ENCODE measurements around the gene CYB561. TPM values are rescaled to one million over a fixed set of nuclear protein-coding genes. Genes with fewer than 3 reads are reported as not detected.

CYB561 gene
- total and polyA plus RNA-seq, 10 of the 15 experiments (the other 5 are each of a cell fraction or from before 2014, with no cell fraction given), result 0.52 to 6.9 (median 2.5) TPM

DNA sequence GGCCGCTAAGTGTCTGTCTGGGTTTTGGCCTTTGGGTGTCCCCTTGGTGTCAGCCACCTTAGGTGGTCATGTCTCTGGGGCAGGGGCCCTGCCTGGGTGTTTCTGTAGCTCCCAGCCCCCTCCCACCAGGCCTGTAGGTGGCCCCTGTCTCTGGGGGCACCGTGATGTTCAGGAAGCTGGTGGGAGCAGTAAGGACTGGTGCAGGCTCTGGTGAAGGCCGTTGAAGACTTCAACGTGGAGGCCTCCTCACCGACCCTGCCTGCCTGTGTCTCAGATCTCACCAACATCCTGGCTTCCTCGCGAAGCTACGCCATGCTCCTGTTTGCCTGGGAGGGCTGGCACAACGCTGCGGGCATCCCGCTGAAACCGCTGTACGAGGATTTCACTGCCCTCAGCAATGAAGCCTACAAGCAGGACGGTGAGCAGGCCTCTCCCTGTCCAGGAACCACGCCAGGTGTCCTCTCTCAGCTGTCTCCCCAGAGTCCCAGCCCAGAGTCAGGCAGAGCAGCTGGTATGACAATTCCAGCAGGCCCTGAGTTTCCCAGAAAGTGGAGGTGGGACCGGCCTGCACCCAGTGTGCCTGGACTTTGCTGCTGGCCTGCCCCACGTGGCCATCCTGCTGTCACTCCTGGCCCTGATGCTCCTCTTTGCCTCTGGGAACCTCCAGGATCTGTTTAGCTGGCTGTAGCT is 33.5 kb upstream of the CYB561 start:
- FAIRE-seq (no peak), DNase-seq (ENCODE audit: low read depth, low spot score) (no peak), ATAC-seq (no peak)
- no peak overlapping the region for H3K4me3 ChIP-seq
- ChIA-PET CTCF (interaction anchor here (0.8 to 7.0 kb wide), 16 partner anchors 8 to 136 kb away, joined by 3 to 104 read pairs (median 8); partner anchors contain the start of gene CYB561), POLR2A (interaction anchor here (1.3 kb wide), 1 partner anchor 52 kb away, joined by 3 read pairs; no protein-coding TSS in a partner anchor), SMC1A (ENCODE audit: uncharacterized antibody, unreplicated experiment) (interaction anchor here (0.6 to 3.3 kb wide), 7 partner anchors 18 to 74 kb away, joined by 3 to 26 read pairs (median 4); partner anchors contain the start of gene CYB561), RAD21 (ENCODE audit: unreplicated experiment) (interaction anchor here (1.1 to 6.5 kb wide), 5 partner anchors 36 to 132 kb away, joined by 4 to 75 read pairs (median 10); no protein-coding TSS in a partner anchor)
- in situ Hi-C loops (cut with MboI), result loop anchor here (5.0 kb wide), 1 partner anchor 57 kb away; no protein-coding TSS in a partner anchor
- no peaks in the 10 kb centered on the region for H3K36me3 ChIP-seq (ENCODE audit: control insufficient read depth in 2 of 2, insufficient read depth in 2 of 2, low read length in 1 of 2)
- H3K4me1 ChIP-seq (ENCODE audit: control insufficient read depth, insufficient read depth, low read length), result peaks cover 5% of the 10 kb centered on the region
- BruUV-seq (replicated peaks), result no TSS peak
- H3K27ac ChIP-seq (ENCODE audit: control insufficient read depth, insufficient read depth), result no peak overlapping the region
- H3K4me2 ChIP-seq (ENCODE audit: control insufficient read depth, insufficient read depth), result no peak overlapping the region
- no peak for TF ChIP-seq STAT1 (conservative IDR thresholded peaks at IDR 0.05)
- TF ChIP-seq RFX5 (IDR thresholded peaks at IDR 0.05; ENCODE audit: low read depth, low read length), result no peak
- no peak for TF ChIP-seq HCFC1 (IDR thresholded peaks at IDR 0.05; ENCODE audit: low read length)
- TF ChIP-seq ZNF274 (IDR thresholded peaks at IDR 0.05; ENCODE audit: insufficient read depth, insufficient read length), result no peak
- TF ChIP-seq FOS (IDR thresholded peaks at IDR 0.05; ENCODE audit: borderline replicate concordance, extremely low read depth, insufficient read length), result no peak
- TF ChIP-seq NFXL1 (IDR thresholded peaks at IDR 0.05; ENCODE audit: borderline replicate concordance), result no peak
- TF ChIP-seq MEF2B (IDR thresholded peaks at IDR 0.05; ENCODE audit: partially characterized antibody, poor library complexity, severe bottlenecking), result no peak
- TF ChIP-seq PAX5 (IDR thresholded peaks at IDR 0.05; ENCODE audit: borderline replicate concordance, low read depth, low read length), result no peak
- no peak for TF ChIP-seq BACH1 (IDR thresholded peaks at IDR 0.05; ENCODE audit: borderline replicate concordance)
- TF ChIP-seq ZNF384 (IDR thresholded peaks at IDR 0.05; ENCODE audit: borderline replicate concordance, low read depth, low read length), result no peak
- no peak overlapping the region for H2AFZ ChIP-seq (ENCODE audit: control insufficient read depth, low read depth, low read length)
- WGBS (ENCODE audit: insufficient coverage, insufficient replicate concordance, low lambda C conversion rate, missing lambda C conversion rate), result 55% methylated on average over 17 of the region's 17 CpGs
- H3K9ac ChIP-seq (ENCODE audit: control insufficient read depth, insufficient read depth, low read length), result no peak overlapping the region
- H3K9me3 ChIP-seq (replicated peaks; ENCODE audit: control insufficient read depth, insufficient read depth, low read length), result no peaks in the 10 kb centered on the region
- H4K20me1 ChIP-seq (ENCODE audit: control insufficient read depth, insufficient read depth), result no peaks in the 10 kb centered on the region
- no peaks in the 10 kb centered on the region for H3K79me2 ChIP-seq (ENCODE audit: control insufficient read depth, insufficient read depth, low read length)
- H3K27me3 ChIP-seq (replicated peaks in 1 of 2; ENCODE audit: control insufficient read depth in 2 of 2, insufficient read depth in 2 of 2, low read length in 1 of 2), result peaks cover 9 to 12% of the 10 kb centered on the region in 2 experiments
- intact Hi-C loops (cut with micrococcal nuclease; ENCODE audit: unreplicated experiment), result loop anchor here (1.0 to 5.0 kb wide), 3 partner anchors 37 to 133 kb away; no protein-coding TSS in a partner anchor

Measured in GM12878 (cell line).